GM12892 (cell line): ENCODE data around the gene GGT7.

Experiments
- POLR2A ChIP-seq: IDR thresholded peaks from 2 replicates; pipeline ENCODE4 v1.6.1; 2011; ENCODE audit warnings: low read depth, low read length, control low read depth
- POLR2AphosphoS5 ChIP-seq: IDR thresholded peaks from 2 replicates; pipeline ENCODE4 v1.6.1; 2011; ENCODE audit warnings: low read depth, low read length, control low read depth
- TAF1 ChIP-seq: IDR thresholded peaks from 2 replicates; pipeline ENCODE4 v1.6.1; 2011; ENCODE audit warnings: low read depth, mild to moderate bottlenecking, control low read depth, low read length, borderline replicate concordance

DNA sequence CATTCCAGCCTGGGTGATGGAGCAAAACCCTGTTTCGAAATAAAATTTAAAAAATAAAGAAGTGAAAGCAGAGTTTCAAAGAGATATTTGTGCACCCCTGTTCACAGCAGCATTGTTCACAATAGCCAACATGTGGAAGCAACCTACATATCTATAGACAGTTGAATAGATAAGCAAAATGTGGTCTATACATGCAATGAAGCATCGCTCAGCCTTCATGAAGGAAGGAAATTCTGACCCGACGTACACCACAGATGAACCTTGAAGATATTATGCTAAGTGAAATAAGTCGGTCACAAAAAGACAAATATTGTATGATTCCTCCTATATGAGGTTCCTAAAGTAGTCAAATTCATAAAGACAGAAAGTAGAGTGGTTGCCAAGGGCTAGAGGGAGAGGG is 40.7 kb downstream of the GGT7 start:
- no peak for TF ChIP-seq TAF1
- no peak for TF ChIP-seq POLR2AphosphoS5
- TF ChIP-seq POLR2A = no peak
